H9 (cell line): ENCODE results near the gene EIF2S2. TPM values are rescaled to one million over a fixed set of nuclear protein-coding genes. Genes with fewer than 3 reads are reported as not detected.

Source experiments
- DNase-seq: peaks from one replicate; pipeline ENCODE4 v3.0.0-alpha.2; 2017
- H2AFZ ChIP-seq: one replicate; pipeline ENCODE4 v1.6.1; 2013; ENCODE audit warnings: mild to moderate bottlenecking, low read length, control low read depth, moderate library complexity
- H2AK5ac ChIP-seq: 2 replicates; pipeline ENCODE4 v1.6.1; 2013; ENCODE audit warnings: low read length, control low read depth, mixed read lengths; ENCODE audit not compliant: insufficient read length
- H2BK120ac ChIP-seq: one replicate; pipeline ENCODE4 v1.6.1; 2013; ENCODE audit warnings: low read depth, mild to moderate bottlenecking, low read length, control low read depth, inconsistent platforms; ENCODE audit not compliant: poor library complexity, severe bottlenecking
- H2BK12ac ChIP-seq: 2 replicates; pipeline ENCODE4 v1.6.1; 2013; ENCODE audit warnings: low read length, control low read depth, mixed read lengths, low read depth; ENCODE audit not compliant: insufficient read length
- H2BK15ac ChIP-seq: 2 replicates; pipeline ENCODE4 v1.6.1; 2013; ENCODE audit warnings: low read depth, low read length, control low read depth
- H2BK20ac ChIP-seq: one replicate; pipeline ENCODE4 v1.6.1; 2013; ENCODE audit warnings: low read depth, mild to moderate bottlenecking, low read length, control low read depth, inconsistent platforms; ENCODE audit not compliant: poor library complexity, severe bottlenecking
- H2BK5ac ChIP-seq: 2 replicates; pipeline ENCODE4 v1.6.1; 2013; ENCODE audit warnings: low read length, control low read depth, mixed read lengths; ENCODE audit not compliant: insufficient read length
- H3K14ac ChIP-seq: 2 replicates; pipeline ENCODE4 v1.6.1; 2013; ENCODE audit warnings: low read length, control low read depth; ENCODE audit not compliant: insufficient read depth
- H3K18ac ChIP-seq: 2 replicates; pipeline ENCODE4 v1.6.1; 2013; ENCODE audit warnings: low read depth, mild to moderate bottlenecking, mixed read lengths, low read length, control low read depth; ENCODE audit not compliant: insufficient read length
- H3K23ac ChIP-seq: 2 replicates; pipeline ENCODE4 v1.6.1; 2013; ENCODE audit warnings: low read length, control low read depth, mixed read lengths, low read depth; ENCODE audit not compliant: insufficient read length
- H3K23me2 ChIP-seq: 2 replicates; pipeline ENCODE4 v1.6.1; 2013; ENCODE audit warnings: low read depth, mild to moderate bottlenecking, mixed read lengths, low read length, control low read depth; ENCODE audit not compliant: insufficient read length, poor library complexity, severe bottlenecking
- H3K27ac ChIP-seq: 2 replicates; pipeline ENCODE4 v1.5.1; 2013; ENCODE audit warnings: low read length, control low read depth, mixed read lengths, low read depth; ENCODE audit not compliant: insufficient read length
- H3K27me3 ChIP-seq: 2 replicates; pipeline ENCODE4 v1.6.1; 2013; ENCODE audit warnings: low read length, control low read depth, inconsistent platforms; ENCODE audit not compliant: insufficient read depth
- H3K4ac ChIP-seq: 2 replicates; pipeline ENCODE4 v1.6.1; 2013; ENCODE audit warnings: low read depth, mild to moderate bottlenecking, control low read depth, inconsistent platforms, low read length, moderate library complexity
- H3K4me1 ChIP-seq: 2 replicates; pipeline ENCODE4 v1.6.1; 2013; ENCODE audit warnings: low read length, control low read depth, inconsistent platforms; ENCODE audit not compliant: insufficient read depth
- H3K4me2 ChIP-seq: 2 replicates; pipeline ENCODE4 v1.6.1; 2013; ENCODE audit warnings: low read length, control low read depth, mixed read lengths; ENCODE audit not compliant: insufficient read length, insufficient read depth
- H3K56ac ChIP-seq: 2 replicates; pipeline ENCODE4 v1.6.1; 2013; ENCODE audit warnings: low read depth, mild to moderate bottlenecking, mixed read lengths, low read length, control low read depth; ENCODE audit not compliant: insufficient read length
- H3K79me1 ChIP-seq: 2 replicates; pipeline ENCODE4 v1.6.1; 2013; ENCODE audit warnings: low read depth, mild to moderate bottlenecking, moderate library complexity, low read length, control low read depth, inconsistent platforms; ENCODE audit not compliant: insufficient read depth, poor library complexity, severe bottlenecking
- H3K79me2 ChIP-seq: 2 replicates; pipeline ENCODE4 v1.6.1; 2013; ENCODE audit warnings: low read length, control low read depth, inconsistent platforms; ENCODE audit not compliant: insufficient read depth
- H3K9ac ChIP-seq: 2 replicates; pipeline ENCODE4 v1.6.1; 2013; ENCODE audit warnings: low read length, control low read depth, mixed read lengths; ENCODE audit not compliant: insufficient read length; ENCODE audit errors: extremely low read depth
- H3K9me3 ChIP-seq: one replicate; pipeline ENCODE4 v1.6.1; 2013; ENCODE audit warnings: low read depth, low read length, inconsistent platforms; ENCODE audit not compliant: control insufficient read depth
- H3T11ph ChIP-seq: one replicate; pipeline ENCODE4 v1.6.1; 2013; ENCODE audit warnings: mild to moderate bottlenecking, low read length, control low read depth, inconsistent platforms
- H4K20me1 ChIP-seq: one replicate; pipeline ENCODE4 v1.6.1; 2013; ENCODE audit not compliant: control insufficient read depth, insufficient read length, insufficient read depth
- H4K5ac ChIP-seq: 2 replicates; pipeline ENCODE4 v1.6.1; 2013; ENCODE audit warnings: low read depth, mild to moderate bottlenecking, mixed read lengths, low read length, control low read depth; ENCODE audit not compliant: insufficient read length
- H4K8ac ChIP-seq: replicated peaks from 2 replicates; pipeline ENCODE4 v1.6.1; 2013; ENCODE audit warnings: low read length, control low read depth, mixed read lengths, low read depth; ENCODE audit not compliant: insufficient read length
- H4K91ac ChIP-seq: 2 replicates; pipeline ENCODE4 v1.6.1; 2013; ENCODE audit warnings: low read depth, mild to moderate bottlenecking, moderate library complexity, mixed read lengths, low read length, control low read depth; ENCODE audit not compliant: insufficient read length
- H3K27ac Mint-ChIP-seq, 3 experiments: 2 replicates in 2 of 3; 3 replicates in 1 of 3; pipeline ENCODE4 v1.8.0; 2020 to 2021; ENCODE audit warnings: mixed read lengths in 3 of 3, mild to moderate bottlenecking in 1 of 3, moderate library complexity in 1 of 3
- H3K27me3 Mint-ChIP-seq: 2 replicates; pipeline ENCODE4 v1.8.0; 2021; ENCODE audit warnings: low read depth, mild to moderate bottlenecking, moderate library complexity, mixed read lengths
- H3K36me3 Mint-ChIP-seq, 3 experiments: 2 replicates in 2 of 3; 3 replicates in 1 of 3; pipeline ENCODE4 v1.8.0; 2020 to 2021; ENCODE audit warnings: low read depth in 3 of 3, mixed read lengths in 3 of 3; ENCODE audit not compliant: insufficient read depth in 1 of 3
- H3K4me1 Mint-ChIP-seq, 2 experiments: 2 replicates each; pipeline ENCODE4 v1.8.0; 2020; ENCODE audit warnings: mixed read lengths in 2 of 2
- H3K4me3 Mint-ChIP-seq, 2 experiments: 2 replicates in 1 of 2; 3 replicates in 1 of 2; pipeline ENCODE4 v1.8.0; 2020 to 2021; ENCODE audit warnings: mild to moderate bottlenecking in 2 of 2, mixed read lengths in 2 of 2, moderate library complexity in 1 of 2
- H3K9me3 Mint-ChIP-seq, 2 experiments: 2 replicates in 1 of 2; 3 replicates in 1 of 2; pipeline ENCODE4 v1.8.0; 2020; ENCODE audit warnings: mild to moderate bottlenecking in 2 of 2, mixed read lengths in 2 of 2, moderate library complexity in 1 of 2
- CTCF ChIP-seq: fragments of 200-600 bp; sonication (generic); conservative IDR thresholded peaks from 3 replicates; pipeline ENCODE4 v1.8.0; 2021; ENCODE audit warnings: antibody characterized with exemption, mild to moderate bottlenecking
- WGBS: extraction: QIAGEN DNeasy Blood & Tissue Kit; methylation state at CpG from one replicate; pipeline ENCODE4 v1.1.7; 2013; ENCODE audit warnings: missing lambda C conversion rate, low lambda C conversion rate, mixed read lengths; ENCODE audit not compliant: insufficient read length; ENCODE audit errors: extremely low coverage; 5-methylcytosine and 5-hydroxymethylcytosine counted together
- total RNA-seq: library from RNA; stranded (reverse); gene quantifications from 2 replicates; pipeline ENCODE4 v1.2.1, GENCODE V29; 2021

The EIF2S2 gene
- total RNA-seq, 1 experiment from 2014 or later, result 188 TPM

- Histone ChIP-seq H3T11ph (no peak overlapping the region), H2BK5ac (no peak overlapping the region), H2AFZ (no peak overlapping the region), H3K23ac (no peak overlapping the region), H2BK20ac (no peak overlapping the region), H3K14ac (no peak overlapping the region; the same call in 1 of the 2 replicates), H2BK12ac (no peak overlapping the region), H3K9ac (no peak overlapping the region), H4K8ac (no peak overlapping the region), H3K9me3 (no peaks in the 10 kb centered on the region), H3K79me1 (no peaks in the 10 kb centered on the region), H3K4me2 (no peak overlapping the region), H4K5ac (no peak overlapping the region), H2BK15ac (no peak overlapping the region), H2AK5ac (no peak overlapping the region), H3K18ac (no peak overlapping the region), H4K91ac (no peak overlapping the region), H3K27ac (no peak overlapping the region), H3K27me3 (no peaks in the 10 kb centered on the region), H3K4me1 (no peaks in the 10 kb centered on the region), H2BK120ac (no peak overlapping the region), H3K4ac (no peak overlapping the region), H3K23me2 (no peaks in the 10 kb centered on the region), H4K20me1 (no peaks in the 10 kb centered on the region), H3K79me2 (no peaks in the 10 kb centered on the region; the same call in 1 of the 2 replicates), H3K56ac (no peak overlapping the region)
- Mint-ChIP-seq H3K27ac (peak overlapping the region in 1 of 3 experiments; percentile 71; a peak in 1 of 7 replicates), H3K4me1 (peaks cover 3 to 15% of the 10 kb centered on the region in 2 experiments; a peak in 2 of 4 replicates), H3K4me3 (no peak overlapping the region; a peak in 1 of 5 replicates), H3K9me3 (no peaks in the 10 kb centered on the region), H3K36me3 (peaks cover 13 to 70% (median 39%) of the 10 kb centered on the region in 3 experiments; a peak in 6 of 7 replicates), H3K27me3 (no peaks in the 10 kb centered on the region)
- DNase-seq, result peak; percentile 49
- no CpG with 5 or more reads among the region's 16 CpGs for WGBS
- TF ChIP-seq CTCF, result peak; percentile 60
Observed at GRCh38 chr20:34075647-34076046, 36.4 kb downstream of the EIF2S2 start.
